Ishikawa (cell line): ENCODE data around the gene ADSS2.

Experiments used
- EGR1 ChIP-seq: IDR thresholded peaks from 2 replicates; pipeline ENCODE4 v1.6.1; 2012
- TCF12 ChIP-seq: IDR thresholded peaks from 2 replicates; pipeline ENCODE4 v1.6.1; 2012; ENCODE audit warnings: low read depth
- TF ChIP-seq, protein P1 (sequence below): IDR thresholded peaks from 2 replicates; pipeline ENCODE4 v1.6.1; 2012

DNA sequence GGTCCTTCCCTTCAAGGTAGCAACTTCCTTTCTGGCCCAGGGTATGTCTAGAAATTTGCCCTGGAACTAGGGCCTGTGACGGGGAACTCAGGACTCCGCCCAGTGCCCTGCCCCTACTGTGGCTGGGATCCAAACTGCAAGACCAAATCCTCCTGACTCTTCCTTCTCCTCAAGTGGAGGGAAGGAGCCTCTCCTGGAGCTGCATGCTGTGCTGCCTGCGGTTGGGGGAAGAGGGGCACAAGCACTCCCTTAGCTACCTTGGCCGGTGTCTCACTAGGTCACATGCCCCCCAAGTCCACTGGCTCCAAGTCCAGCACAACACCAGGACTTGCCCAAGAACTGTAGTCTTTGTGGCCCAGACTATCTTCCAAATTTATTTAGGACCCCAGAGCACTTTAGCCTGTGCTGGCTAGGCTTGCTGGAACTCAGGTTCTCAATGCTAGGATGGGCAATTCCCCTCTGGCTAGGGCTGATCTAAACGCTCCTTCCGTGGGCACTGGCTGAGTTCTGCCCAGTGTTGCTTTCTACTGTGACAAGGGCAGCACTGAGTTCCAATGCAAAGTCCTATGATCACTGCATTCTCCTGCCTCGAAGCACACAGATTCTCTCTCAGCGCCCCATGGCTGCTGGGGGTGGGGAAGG is 12.2 kb downstream of the ADSS2 start:
- TF ChIP-seq EGR1 (no peak), TCF12 (no peak)
- TF ChIP-seq, protein P1, sequence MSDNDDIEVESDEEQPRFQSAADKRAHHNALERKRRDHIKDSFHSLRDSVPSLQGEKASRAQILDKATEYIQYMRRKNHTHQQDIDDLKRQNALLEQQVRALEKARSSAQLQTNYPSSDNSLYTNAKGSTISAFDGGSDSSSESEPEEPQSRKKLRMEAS = no peak
